H1 (cell line): ENCODE results near the gene LRIG2. TPM values are rescaled to one million over a fixed set of nuclear protein-coding genes. Genes with fewer than 3 reads are reported as not detected.

Experiments used
- CTCF ChIP-seq, 3 experiments: IDR thresholded peaks; 1 replicate in 2 of 3; 2 replicates in 1 of 3; pipeline versions ENCODE4 v1.5.1 to v1.6.1; 2011; ENCODE audit warnings: low read length in 3 of 3, mild to moderate bottlenecking in 3 of 3, inconsistent platforms in 2 of 3, low read depth in 1 of 3, moderate library complexity in 1 of 3; ENCODE audit not compliant: insufficient read depth in 1 of 3; ENCODE audit errors: control extremely low read depth in 1 of 3
- KDM5A ChIP-seq: fragments of 200-600 bp; IDR thresholded peaks from 2 replicates; pipeline ENCODE4 v1.7.1; 2012; ENCODE audit warnings: mild to moderate bottlenecking, low read length, inconsistent platforms, mixed read lengths
- POLR2AphosphoS5 ChIP-seq: IDR thresholded peaks from 2 replicates; pipeline ENCODE4 v1.6.1; 2011; ENCODE audit warnings: low read depth, low read length
- RBBP5 ChIP-seq: IDR thresholded peaks from 2 replicates; pipeline ENCODE4 v1.7.1; 2012; ENCODE audit warnings: low read depth, mild to moderate bottlenecking, inconsistent platforms, low read length, moderate library complexity, borderline replicate concordance
- SP1 ChIP-seq: IDR thresholded peaks from 2 replicates; pipeline ENCODE4 v1.6.1; 2011; ENCODE audit warnings: low read depth, low read length
- ZNF274 ChIP-seq: IDR thresholded peaks from 2 replicates; pipeline ENCODE4 v1.7.0; 2012; ENCODE audit warnings: low read length, borderline replicate concordance; ENCODE audit errors: extremely low read depth
- polyA plus RNA-seq, 7 experiments: library from polyadenylated mRNA; depleted of rRNA in 3 of 7; stranded (reverse) in 5 of 7; unstranded in 2 of 7; fragments of >200 nt in 5 of 7; fragments of 200-250 nt in 2 of 7; gene quantifications; 1 replicate in 5 of 7; 2 replicates in 1 of 7; 4 replicates in 1 of 7; pipeline versions ENCODE4 v1.2.1 to v1.2.3, GENCODE V29; 2011 to 2013; ENCODE audit warnings: missing spikeins in 2 of 7, mixed read lengths in 2 of 7
- total RNA-seq: library from RNA; stranded (reverse); fragmentation: NEBNext Ultra II Directional; extraction: Animal tissue kit (Norgen Biotek cat#: 25700); gene quantifications from 2 replicates; pipeline ENCODE4 v1.2.1, GENCODE V29; 2021
- TF ChIP-seq, protein P1 (sequence below): fragments of 300-600 bp; sonication (generic); IDR thresholded peaks from 2 replicates; pipeline ENCODE4 v1.7.1; 2012; ENCODE audit warnings: low read length, moderate library complexity, mild to moderate bottlenecking, inconsistent platforms; ENCODE audit not compliant: insufficient replicate concordance
- TF ChIP-seq, protein P2 (sequence below): IDR thresholded peaks from 2 replicates; pipeline ENCODE4 v1.6.1; 2012; ENCODE audit warnings: inconsistent platforms

Gene LRIG2
- total and polyA plus RNA-seq, 2 of the 8 experiments (the other 6 are each of a cell fraction or from before 2014, with no cell fraction given): 16.2 to 20.9 TPM

DNA sequence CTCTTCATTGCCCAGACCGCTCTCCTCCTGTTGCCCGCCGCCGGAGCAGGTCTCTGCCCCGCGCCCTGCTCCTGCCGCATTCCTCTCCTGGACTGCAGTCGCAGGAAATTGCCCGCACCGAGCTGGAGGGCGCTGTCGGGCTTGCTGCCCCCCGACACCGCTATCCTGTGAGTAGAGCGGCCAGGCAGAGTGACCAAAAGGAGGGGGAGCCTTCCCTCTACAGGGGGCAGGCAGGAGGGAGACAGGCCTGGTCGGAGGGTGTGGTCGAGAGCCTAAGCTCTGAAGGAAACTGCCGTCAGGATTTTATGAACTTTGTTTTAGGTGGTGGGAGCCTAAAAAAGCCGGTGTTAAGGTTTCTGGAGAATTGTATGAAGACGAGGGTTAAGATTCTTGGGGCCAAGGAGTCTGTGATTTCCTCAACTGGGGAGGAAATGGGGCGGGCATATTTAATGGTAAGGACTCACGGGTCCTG lies 517 bp downstream of the LRIG2 start (continued):
- no peak for TF ChIP-seq SP1
- no peak for TF ChIP-seq RBBP5
- no peak for TF ChIP-seq ZNF274
- no peak; the same call in 1 of the 2 replicates for TF ChIP-seq POLR2AphosphoS5
- TF ChIP-seq, protein P1, sequence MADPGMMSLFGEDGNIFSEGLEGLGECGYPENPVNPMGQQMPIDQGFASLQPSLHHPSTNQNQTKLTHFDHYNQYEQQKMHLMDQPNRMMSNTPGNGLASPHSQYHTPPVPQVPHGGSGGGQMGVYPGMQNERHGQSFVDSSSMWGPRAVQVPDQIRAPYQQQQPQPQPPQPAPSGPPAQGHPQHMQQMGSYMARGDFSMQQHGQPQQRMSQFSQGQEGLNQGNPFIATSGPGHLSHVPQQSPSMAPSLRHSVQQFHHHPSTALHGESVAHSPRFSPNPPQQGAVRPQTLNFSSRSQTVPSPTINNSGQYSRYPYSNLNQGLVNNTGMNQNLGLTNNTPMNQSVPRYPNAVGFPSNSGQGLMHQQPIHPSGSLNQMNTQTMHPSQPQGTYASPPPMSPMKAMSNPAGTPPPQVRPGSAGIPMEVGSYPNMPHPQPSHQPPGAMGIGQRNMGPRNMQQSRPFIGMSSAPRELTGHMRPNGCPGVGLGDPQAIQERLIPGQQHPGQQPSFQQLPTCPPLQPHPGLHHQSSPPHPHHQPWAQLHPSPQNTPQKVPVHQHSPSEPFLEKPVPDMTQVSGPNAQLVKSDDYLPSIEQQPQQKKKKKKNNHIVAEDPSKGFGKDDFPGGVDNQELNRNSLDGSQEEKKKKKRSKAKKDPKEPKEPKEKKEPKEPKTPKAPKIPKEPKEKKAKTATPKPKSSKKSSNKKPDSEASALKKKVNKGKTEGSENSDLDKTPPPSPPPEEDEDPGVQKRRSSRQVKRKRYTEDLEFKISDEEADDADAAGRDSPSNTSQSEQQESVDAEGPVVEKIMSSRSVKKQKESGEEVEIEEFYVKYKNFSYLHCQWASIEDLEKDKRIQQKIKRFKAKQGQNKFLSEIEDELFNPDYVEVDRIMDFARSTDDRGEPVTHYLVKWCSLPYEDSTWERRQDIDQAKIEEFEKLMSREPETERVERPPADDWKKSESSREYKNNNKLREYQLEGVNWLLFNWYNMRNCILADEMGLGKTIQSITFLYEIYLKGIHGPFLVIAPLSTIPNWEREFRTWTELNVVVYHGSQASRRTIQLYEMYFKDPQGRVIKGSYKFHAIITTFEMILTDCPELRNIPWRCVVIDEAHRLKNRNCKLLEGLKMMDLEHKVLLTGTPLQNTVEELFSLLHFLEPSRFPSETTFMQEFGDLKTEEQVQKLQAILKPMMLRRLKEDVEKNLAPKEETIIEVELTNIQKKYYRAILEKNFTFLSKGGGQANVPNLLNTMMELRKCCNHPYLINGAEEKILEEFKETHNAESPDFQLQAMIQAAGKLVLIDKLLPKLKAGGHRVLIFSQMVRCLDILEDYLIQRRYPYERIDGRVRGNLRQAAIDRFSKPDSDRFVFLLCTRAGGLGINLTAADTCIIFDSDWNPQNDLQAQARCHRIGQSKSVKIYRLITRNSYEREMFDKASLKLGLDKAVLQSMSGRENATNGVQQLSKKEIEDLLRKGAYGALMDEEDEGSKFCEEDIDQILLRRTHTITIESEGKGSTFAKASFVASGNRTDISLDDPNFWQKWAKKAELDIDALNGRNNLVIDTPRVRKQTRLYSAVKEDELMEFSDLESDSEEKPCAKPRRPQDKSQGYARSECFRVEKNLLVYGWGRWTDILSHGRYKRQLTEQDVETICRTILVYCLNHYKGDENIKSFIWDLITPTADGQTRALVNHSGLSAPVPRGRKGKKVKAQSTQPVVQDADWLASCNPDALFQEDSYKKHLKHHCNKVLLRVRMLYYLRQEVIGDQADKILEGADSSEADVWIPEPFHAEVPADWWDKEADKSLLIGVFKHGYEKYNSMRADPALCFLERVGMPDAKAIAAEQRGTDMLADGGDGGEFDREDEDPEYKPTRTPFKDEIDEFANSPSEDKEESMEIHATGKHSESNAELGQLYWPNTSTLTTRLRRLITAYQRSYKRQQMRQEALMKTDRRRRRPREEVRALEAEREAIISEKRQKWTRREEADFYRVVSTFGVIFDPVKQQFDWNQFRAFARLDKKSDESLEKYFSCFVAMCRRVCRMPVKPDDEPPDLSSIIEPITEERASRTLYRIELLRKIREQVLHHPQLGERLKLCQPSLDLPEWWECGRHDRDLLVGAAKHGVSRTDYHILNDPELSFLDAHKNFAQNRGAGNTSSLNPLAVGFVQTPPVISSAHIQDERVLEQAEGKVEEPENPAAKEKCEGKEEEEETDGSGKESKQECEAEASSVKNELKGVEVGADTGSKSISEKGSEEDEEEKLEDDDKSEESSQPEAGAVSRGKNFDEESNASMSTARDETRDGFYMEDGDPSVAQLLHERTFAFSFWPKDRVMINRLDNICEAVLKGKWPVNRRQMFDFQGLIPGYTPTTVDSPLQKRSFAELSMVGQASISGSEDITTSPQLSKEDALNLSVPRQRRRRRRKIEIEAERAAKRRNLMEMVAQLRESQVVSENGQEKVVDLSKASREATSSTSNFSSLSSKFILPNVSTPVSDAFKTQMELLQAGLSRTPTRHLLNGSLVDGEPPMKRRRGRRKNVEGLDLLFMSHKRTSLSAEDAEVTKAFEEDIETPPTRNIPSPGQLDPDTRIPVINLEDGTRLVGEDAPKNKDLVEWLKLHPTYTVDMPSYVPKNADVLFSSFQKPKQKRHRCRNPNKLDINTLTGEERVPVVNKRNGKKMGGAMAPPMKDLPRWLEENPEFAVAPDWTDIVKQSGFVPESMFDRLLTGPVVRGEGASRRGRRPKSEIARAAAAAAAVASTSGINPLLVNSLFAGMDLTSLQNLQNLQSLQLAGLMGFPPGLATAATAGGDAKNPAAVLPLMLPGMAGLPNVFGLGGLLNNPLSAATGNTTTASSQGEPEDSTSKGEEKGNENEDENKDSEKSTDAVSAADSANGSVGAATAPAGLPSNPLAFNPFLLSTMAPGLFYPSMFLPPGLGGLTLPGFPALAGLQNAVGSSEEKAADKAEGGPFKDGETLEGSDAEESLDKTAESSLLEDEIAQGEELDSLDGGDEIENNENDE: no peak
- 0 out of 2 replicates have a peak, but pooled peaks have one; percentile 21 for TF ChIP-seq KDM5A
- TF ChIP-seq CTCF (IDR thresholded peaks at IDR 0.05; ENCODE audit: control extremely low read depth in 1 of 3, insufficient read depth in 1 of 3, low read depth in 1 of 3, low read length in 3 of 3): peak; percentile 54 to 69 (median 60)
- TF ChIP-seq, protein P2, sequence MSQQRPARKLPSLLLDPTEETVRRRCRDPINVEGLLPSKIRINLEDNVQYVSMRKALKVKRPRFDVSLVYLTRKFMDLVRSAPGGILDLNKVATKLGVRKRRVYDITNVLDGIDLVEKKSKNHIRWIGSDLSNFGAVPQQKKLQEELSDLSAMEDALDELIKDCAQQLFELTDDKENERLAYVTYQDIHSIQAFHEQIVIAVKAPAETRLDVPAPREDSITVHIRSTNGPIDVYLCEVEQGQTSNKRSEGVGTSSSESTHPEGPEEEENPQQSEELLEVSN: no peak
